HG03460 (cell line): ENCODE data around the gene ROBO3.

Experiments
- ATAC-seq: cut with Tn5 transposase; IDR thresholded peaks from one replicate; pipeline ENCODE4 v1.9.1; 2021; ENCODE audit not compliant: unreplicated experiment

ROBO3 gene

GRCh38 chr11:124891373-124891861, 26.2 kb downstream of the ROBO3 start:
- no peak for ATAC-seq

- no peak for ATAC-seq
These were observed 26.9 kb downstream of the ROBO3 start for GRCh38 chr11:124892146-124892545.

- no peak for ATAC-seq
These were observed 27.7 kb downstream of the ROBO3 start for GRCh38 chr11:124892750-124893454.

- no peak for ATAC-seq
These were observed 28.7 kb downstream of the ROBO3 start for GRCh38 chr11:124893781-124894401.

- no peak for ATAC-seq
These were observed 29.6 kb downstream of the ROBO3 start for GRCh38 chr11:124894606-124895430.

GRCh38 chr11:124895471-124895971, 30.3 kb downstream of the ROBO3 start:
- ATAC-seq = no peak

GRCh38 chr11:124896071-124896750, 31.0 kb downstream of the ROBO3 start:
- no peak for ATAC-seq

- no peak for ATAC-seq
These were observed 31.7 kb downstream of the ROBO3 start for GRCh38 chr11:124896821-124897391.

- ATAC-seq = no peak
These were observed 32.5 kb downstream of the ROBO3 start, which contains the start of gene ROBO4 for GRCh38 chr11:124897674-124898262. TSS of gene ROBO4 (minus strand) at chr11:124897865. CDS start at chr11:124897795, 70 bp downstream.

- ATAC-seq = no peak
These were observed 33.0 kb downstream of the ROBO3 start for GRCh38 chr11:124898263-124898680.

- ATAC-seq = no peak
These were observed 33.5 kb downstream of the ROBO3 start for GRCh38 chr11:124898711-124899110.

- no peak for ATAC-seq
These were observed 34.3 kb downstream of the ROBO3 start for GRCh38 chr11:124899383-124900145.

- no peak for ATAC-seq
These were observed 35.2 kb downstream of the ROBO3 start for GRCh38 chr11:124900464-124900863.

- no peak for ATAC-seq
These were observed 37.4 kb downstream of the ROBO3 start for GRCh38 chr11:124902616-124903015.

- ATAC-seq = no peak
These were observed 50.5 kb downstream of the ROBO3 start for GRCh38 chr11:124915541-124916369.

- no peak for ATAC-seq
These were observed 51.1 kb downstream of the ROBO3 start for GRCh38 chr11:124916370-124916710.

- ATAC-seq = no peak
These were observed 51.9 kb downstream of the ROBO3 start for GRCh38 chr11:124917115-124917637.

GRCh38 chr11:124918950-124919349, 53.7 kb downstream of the ROBO3 start, which contains the start of gene HEPN1:
TSS of gene HEPN1 (plus strand) at chr11:124919250.
- ATAC-seq = no peak
